GM21367 (cell line): ENCODE data around the gene PPWD1.
"Not testable (repeated sequence)": the region's sequence is repeated elsewhere in the genome, so short reads cannot be mapped to it uniquely, and the experiment has no call there.

Experiments used
- ATAC-seq: cut with Tn5 transposase; IDR thresholded peaks from one replicate; pipeline ENCODE4 v1.9.1; 2021; ENCODE audit not compliant: unreplicated experiment

The PPWD1 gene

GRCh38 chr5:65562731-65563701 lies at the start of gene PPWD1, which contains the start of gene CENPK:
Gene PPWD1, plus strand, starts transcription at chr5:65563296. Its CDS starts 15 bp downstream, at chr5:65563311.
Gene CENPK, minus strand, starts transcription at chr5:65563168. Its CDS starts 8,261 bp downstream, at chr5:65554907.
- ATAC-seq, result peak; percentile 97

GRCh38 chr5:65525726-65526125 lies 37.4 kb upstream of the PPWD1 start:
- no peak for ATAC-seq

- no peak for ATAC-seq
These were observed 32.2 kb upstream of the PPWD1 start for GRCh38 chr5:65530904-65531303.

- no peak for ATAC-seq
These were observed 27.5 kb upstream of the PPWD1 start for GRCh38 chr5:65535529-65535987.

- no peak for ATAC-seq
These were observed 23.3 kb upstream of the PPWD1 start for GRCh38 chr5:65539827-65540226.

- ATAC-seq, result no peak
These were observed 18.6 kb upstream of the PPWD1 start for GRCh38 chr5:65544473-65544872.

- no peak for ATAC-seq
These were observed 17.0 kb upstream of the PPWD1 start for GRCh38 chr5:65546141-65546540.

- no peak for ATAC-seq
These were observed 14.8 kb upstream of the PPWD1 start for GRCh38 chr5:65548281-65548680.

- no peak for ATAC-seq
These were observed 9.2 kb upstream of the PPWD1 start for GRCh38 chr5:65553941-65554340.

GRCh38 chr5:65555287-65555686 lies 7.8 kb upstream of the PPWD1 start:
- ATAC-seq, result no peak

- ATAC-seq, result no peak
These were observed 6.9 kb upstream of the PPWD1 start for GRCh38 chr5:65556181-65556580.

GRCh38 chr5:65556718-65557117 lies 6.4 kb upstream of the PPWD1 start:
- no peak for ATAC-seq

GRCh38 chr5:65563777-65564176 lies 681 bp downstream of the PPWD1 start:
- no peak for ATAC-seq

GRCh38 chr5:65566505-65566904 lies 3.4 kb downstream of the PPWD1 start:
- no peak for ATAC-seq

- ATAC-seq, result no peak
These were observed 7.6 kb downstream of the PPWD1 start for GRCh38 chr5:65570598-65571226.

GRCh38 chr5:65577141-65577540 lies 14.0 kb downstream of the PPWD1 start:
- ATAC-seq, result no peak

GRCh38 chr5:65588694-65589093 lies 25.6 kb downstream of the PPWD1 start:
- no peak for ATAC-seq

- ATAC-seq, result not testable (repeated sequence)
These were observed 38.7 kb downstream of the PPWD1 start for GRCh38 chr5:65601761-65602160.

- no peak for ATAC-seq
These were observed 48.4 kb downstream of the PPWD1 start for GRCh38 chr5:65611524-65611923.

- ATAC-seq, result no peak
These were observed 49.3 kb downstream of the PPWD1 start for GRCh38 chr5:65612298-65612907.

- ATAC-seq, result no peak
These were observed 56.9 kb downstream of the PPWD1 start for GRCh38 chr5:65620021-65620420.
